Loucy (cell line): ENCODE results near the gene TMEM272.

Source experiments
- H2AFZ ChIP-seq: fragments of 200-600 bp; sonication (generic); 2 replicates; pipeline ENCODE4 v1.6.0; 2016; ENCODE audit warnings: antibody characterized with exemption, mild to moderate bottlenecking, low read length, moderate library complexity
- H3F3A ChIP-seq: fragments of 200-600 bp; 2 replicates; pipeline ENCODE4 v1.6.0; 2016; ENCODE audit warnings: antibody characterized with exemption, low read depth, mild to moderate bottlenecking
- H3K27me3 ChIP-seq: fragments of 200-600 bp; sonication (generic); 2 replicates; pipeline ENCODE4 v1.6.1; 2014; ENCODE audit warnings: low read length, mild to moderate bottlenecking; ENCODE audit not compliant: insufficient read depth, poor library complexity, severe bottlenecking
- H3K36me3 ChIP-seq: fragments of 200-600 bp; sonication (generic); 2 replicates; pipeline ENCODE4 v1.6.1; 2016; ENCODE audit warnings: low read length; ENCODE audit not compliant: insufficient read depth
- H3K4me1 ChIP-seq: fragments of 200-600 bp; sonication (generic); 2 replicates; pipeline ENCODE4 v1.5.1; 2014; ENCODE audit warnings: low read length, mild to moderate bottlenecking; ENCODE audit not compliant: insufficient read depth, poor library complexity, severe bottlenecking
- H3K4me2 ChIP-seq: fragments of 200-600 bp; sonication (generic); 2 replicates; pipeline ENCODE4 v1.6.0; 2014; ENCODE audit warnings: antibody characterized with exemption, low read length, low read depth, mild to moderate bottlenecking; ENCODE audit not compliant: poor library complexity, severe bottlenecking
- H3K4me3 ChIP-seq: fragments of 200-600 bp; sonication (generic); 2 replicates; pipeline ENCODE4 v1.5.1; 2014; ENCODE audit warnings: low read length, mild to moderate bottlenecking, mixed read lengths; ENCODE audit not compliant: poor library complexity, severe bottlenecking
- H3K79me2 ChIP-seq: fragments of 200-600 bp; sonication (generic); 2 replicates; pipeline ENCODE4 v1.6.1; 2014; ENCODE audit warnings: low read length; ENCODE audit not compliant: insufficient read depth
- H3K9ac ChIP-seq: fragments of 200-600 bp; sonication (generic); 2 replicates; pipeline ENCODE4 v1.6.0; 2014; ENCODE audit warnings: mild to moderate bottlenecking, low read depth, low read length, moderate library complexity; ENCODE audit not compliant: poor library complexity, severe bottlenecking
- H3K9me2 ChIP-seq: fragments of 200-600 bp; sonication (generic); replicated peaks from 2 replicates; pipeline ENCODE4 v1.6.1; 2016; ENCODE audit warnings: low read depth, low read length, mixed read lengths
- H3K9me3 ChIP-seq: fragments of 200-600 bp; sonication (generic); 2 replicates; pipeline ENCODE4 v1.6.1; 2014; ENCODE audit warnings: mild to moderate bottlenecking, antibody characterized with exemption, low read length, low read depth; ENCODE audit not compliant: insufficient read depth
- H4K20me1 ChIP-seq: fragments of 200-600 bp; sonication (generic); 2 replicates; pipeline ENCODE4 v1.6.0; 2014; ENCODE audit warnings: antibody characterized with exemption, low read length, mild to moderate bottlenecking; ENCODE audit not compliant: insufficient read depth, poor library complexity, severe bottlenecking
- EZH2phosphoT487 ChIP-seq: fragments of 200-600 bp; IDR thresholded peaks from 2 replicates; pipeline ENCODE4 v1.6.1; 2018; ENCODE audit warnings: antibody characterized with exemption, mild to moderate bottlenecking, moderate library complexity, borderline replicate concordance
- TF ChIP-seq, protein P1 (sequence below): fragments of 200-600 bp; sonication (generic); conservative IDR thresholded peaks from 2 replicates; pipeline ENCODE4 v1.5.1; 2014; ENCODE audit warnings: mild to moderate bottlenecking, antibody characterized with exemption, low read length

TMEM272 gene

DNA sequence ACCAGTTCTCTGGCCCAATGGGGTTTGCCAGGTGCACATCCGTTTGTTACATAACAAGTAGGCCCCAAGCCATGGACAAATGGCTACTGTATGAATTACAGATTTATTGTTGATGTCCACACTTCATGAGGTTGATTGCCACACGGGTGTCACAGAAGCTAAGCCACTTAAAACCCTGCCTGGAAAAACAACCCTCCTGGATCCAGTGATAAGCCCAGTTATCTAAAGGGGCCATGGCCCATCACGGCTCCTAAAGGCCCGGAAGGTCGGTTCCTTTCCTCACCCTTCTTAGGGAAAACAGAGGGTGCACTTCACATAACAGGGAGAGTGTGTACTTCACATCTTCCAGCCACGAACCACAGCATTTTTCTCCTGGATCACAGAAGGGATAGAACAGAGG, 4.1 kb downstream of the TMEM272 start:
- no peak overlapping the region for H3K4me3 ChIP-seq
- H3K9me3 ChIP-seq: no peaks in the 10 kb centered on the region
- TF ChIP-seq EZH2phosphoT487: no peak
- TF ChIP-seq, protein P1, sequence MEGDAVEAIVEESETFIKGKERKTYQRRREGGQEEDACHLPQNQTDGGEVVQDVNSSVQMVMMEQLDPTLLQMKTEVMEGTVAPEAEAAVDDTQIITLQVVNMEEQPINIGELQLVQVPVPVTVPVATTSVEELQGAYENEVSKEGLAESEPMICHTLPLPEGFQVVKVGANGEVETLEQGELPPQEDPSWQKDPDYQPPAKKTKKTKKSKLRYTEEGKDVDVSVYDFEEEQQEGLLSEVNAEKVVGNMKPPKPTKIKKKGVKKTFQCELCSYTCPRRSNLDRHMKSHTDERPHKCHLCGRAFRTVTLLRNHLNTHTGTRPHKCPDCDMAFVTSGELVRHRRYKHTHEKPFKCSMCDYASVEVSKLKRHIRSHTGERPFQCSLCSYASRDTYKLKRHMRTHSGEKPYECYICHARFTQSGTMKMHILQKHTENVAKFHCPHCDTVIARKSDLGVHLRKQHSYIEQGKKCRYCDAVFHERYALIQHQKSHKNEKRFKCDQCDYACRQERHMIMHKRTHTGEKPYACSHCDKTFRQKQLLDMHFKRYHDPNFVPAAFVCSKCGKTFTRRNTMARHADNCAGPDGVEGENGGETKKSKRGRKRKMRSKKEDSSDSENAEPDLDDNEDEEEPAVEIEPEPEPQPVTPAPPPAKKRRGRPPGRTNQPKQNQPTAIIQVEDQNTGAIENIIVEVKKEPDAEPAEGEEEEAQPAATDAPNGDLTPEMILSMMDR: no peak
- no peaks in the 10 kb centered on the region for H3F3A ChIP-seq
- no peaks in the 10 kb centered on the region for H3K79me2 ChIP-seq
- no peaks in the 10 kb centered on the region for H4K20me1 ChIP-seq
- no peaks in the 10 kb centered on the region for H3K27me3 ChIP-seq
- H3K4me1 ChIP-seq: peaks cover 4% of the 10 kb centered on the region
- H3K9ac ChIP-seq: no peak overlapping the region
- no peak overlapping the region for H2AFZ ChIP-seq
- H3K36me3 ChIP-seq: no peaks in the 10 kb centered on the region
- no peak overlapping the region for H3K4me2 ChIP-seq
- H3K9me2 ChIP-seq: no peaks in the 10 kb centered on the region

GRCh38 chr13:51839711-51840540, 5.1 kb downstream of the TMEM272 start:
- Histone ChIP-seq H3K27me3 (no peaks in the 10 kb centered on the region), H3K36me3 (no peaks in the 10 kb centered on the region), H3K9me2 (no peaks in the 10 kb centered on the region), H3K4me1 (peaks cover 3% of the 10 kb centered on the region), H3K79me2 (no peaks in the 10 kb centered on the region), H4K20me1 (no peaks in the 10 kb centered on the region), H2AFZ (no peak overlapping the region), H3K4me3 (no peak overlapping the region), H3K4me2 (no peak overlapping the region), H3K9me3 (no peaks in the 10 kb centered on the region), H3F3A (no peaks in the 10 kb centered on the region), H3K9ac (no peak overlapping the region)
- no peak for TF ChIP-seq EZH2phosphoT487
- TF ChIP-seq, protein P1: no peak

- Histone ChIP-seq H3K27me3 (no peaks in the 10 kb centered on the region), H3K4me3 (no peak overlapping the region), H3K9ac (no peak overlapping the region), H3K36me3 (no peaks in the 10 kb centered on the region), H2AFZ (no peak overlapping the region), H3K9me3 (no peaks in the 10 kb centered on the region), H3K79me2 (no peaks in the 10 kb centered on the region), H3K4me2 (no peak overlapping the region), H3K4me1 (peaks cover 11% of the 10 kb centered on the region), H3F3A (no peaks in the 10 kb centered on the region), H3K9me2 (no peaks in the 10 kb centered on the region), H4K20me1 (no peaks in the 10 kb centered on the region)
- TF ChIP-seq, protein P1: no peak
- no peak for TF ChIP-seq EZH2phosphoT487
Measured at GRCh38 chr13:51838240-51838846, 6.6 kb downstream of the TMEM272 start.
